ENCODE data around the gene BCL7A. TPM values are rescaled to one million over a fixed set of nuclear protein-coding genes. Genes with fewer than 3 reads are reported as not detected.
"Not testable (repeated sequence)": the region's sequence is repeated elsewhere in the genome, so short reads cannot be mapped to it uniquely, and the experiment has no call there.

BCL7A gene
- total RNA-seq, 1 experiment from 2014 or later: 14.5 TPM

GRCh38 chr12:122102331-122102730 lies 80.6 kb downstream of the BCL7A start:
- no peak for TF ChIP-seq SIN3A (IDR thresholded peaks at IDR 0.05; ENCODE audit: borderline replicate concordance, insufficient read depth, low read depth, low read length)
- no peak for TF ChIP-seq POLR2AphosphoS5 (IDR thresholded peaks at IDR 0.05; ENCODE audit: low read depth, low read length)
- no peak for TF ChIP-seq CTCF (IDR thresholded peaks at IDR 0.05)
- TF ChIP-seq REST (IDR thresholded peaks at IDR 0.05; ENCODE audit: insufficient read depth in 1 of 2, low read depth in 2 of 2, low read length in 1 of 2): no peak
- no peak for TF ChIP-seq TCF7L2 (IDR thresholded peaks at IDR 0.05; ENCODE audit: low read depth, low read length)
- CTCF ChIA-PET: no interaction called here
- Histone ChIP-seq H3K36me3 (ENCODE audit: control insufficient read depth, insufficient read depth, low read length) (no peaks in the 10 kb centered on the region), H3K4me3 (ENCODE audit: low read depth in 2 of 2, low read length in 2 of 2) (no peak overlapping the region), H3K27ac (ENCODE audit: low read length) (peak overlapping the region; percentile 77), H3K9me3 (ENCODE audit: control insufficient read depth, insufficient read depth, low read depth, low read length) (no peaks in the 10 kb centered on the region), H3K4me1 (ENCODE audit: control insufficient read depth, insufficient read depth, low read length) (peaks cover 72% of the 10 kb centered on the region), H3K27me3 (ENCODE audit: control insufficient read depth, insufficient read depth, low read length) (no peaks in the 10 kb centered on the region)
- intact Hi-C loops (cut with micrococcal nuclease; ENCODE audit: unreplicated experiment): no loop called here
- POLR2A ChIA-PET: no interaction called here
- in situ Hi-C loops (cut with HindIII; ENCODE audit: low pct_unique_long_range_greater_than_20kb, low sequenced_read_pairs): no loop called here
- BruUV-seq (replicated peaks): TSS peak; percentile 22
- no peak for DNase-seq (ENCODE audit: low read depth, low spot score)
- ATAC-seq: no peak

GRCh38 chr12:122104844-122105243 lies 83.2 kb downstream of the BCL7A start:
- in situ Hi-C loops (cut with HindIII; ENCODE audit: low pct_unique_long_range_greater_than_20kb, low sequenced_read_pairs): no loop called here
- DNase-seq (ENCODE audit: low read depth, low spot score) (no peak), ATAC-seq (no peak)
- BruUV-seq (replicated peaks): no TSS peak
- Histone ChIP-seq H3K27me3 (ENCODE audit: control insufficient read depth, insufficient read depth, low read length) (no peaks in the 10 kb centered on the region), H3K4me1 (ENCODE audit: control insufficient read depth, insufficient read depth, low read length) (peaks cover 71% of the 10 kb centered on the region), H3K36me3 (ENCODE audit: control insufficient read depth, insufficient read depth, low read length) (no peaks in the 10 kb centered on the region), H3K4me3 (ENCODE audit: low read depth in 2 of 2, low read length in 2 of 2) (no peak overlapping the region), H3K9me3 (ENCODE audit: control insufficient read depth, insufficient read depth, low read depth, low read length) (no peaks in the 10 kb centered on the region), H3K27ac (ENCODE audit: low read length) (peak overlapping the region; percentile 41)
- POLR2A ChIA-PET: no interaction called here
- intact Hi-C loops (cut with micrococcal nuclease; ENCODE audit: unreplicated experiment): no loop called here
- TF ChIP-seq POLR2AphosphoS5 (IDR thresholded peaks at IDR 0.05; ENCODE audit: low read depth, low read length) (no peak), SIN3A (IDR thresholded peaks at IDR 0.05; ENCODE audit: borderline replicate concordance, insufficient read depth, low read depth, low read length) (no peak), CTCF (IDR thresholded peaks at IDR 0.05) (no peak), TCF7L2 (IDR thresholded peaks at IDR 0.05; ENCODE audit: low read depth, low read length) (no peak), REST (IDR thresholded peaks at IDR 0.05; ENCODE audit: insufficient read depth in 1 of 2, low read depth in 2 of 2, low read length in 1 of 2) (no peak)
- CTCF ChIA-PET: interaction anchor here (0.7 kb wide), 1 partner anchor 113 kb away, joined by 4 read pairs; no protein-coding TSS in a partner anchor

GRCh38 chr12:122105496-122105895 lies 83.8 kb downstream of the BCL7A start:
- ATAC-seq; in situ Hi-C loops (cut with HindIII; ENCODE audit: low pct_unique_long_range_greater_than_20kb, low sequenced_read_pairs); H3K4me3 ChIP-seq (ENCODE audit: low read depth in 2 of 2, low read length in 2 of 2); BruUV-seq (replicated peaks); intact Hi-C loops (cut with micrococcal nuclease; ENCODE audit: unreplicated experiment); H3K9me3 ChIP-seq (ENCODE audit: control insufficient read depth, insufficient read depth, low read depth, low read length); H3K36me3 ChIP-seq (ENCODE audit: control insufficient read depth, insufficient read depth, low read length); DNase-seq (ENCODE audit: low read depth, low spot score); H3K27me3 ChIP-seq (ENCODE audit: control insufficient read depth, insufficient read depth, low read length): not testable (repeated sequence)
- POLR2A ChIA-PET: interaction anchor here (0.7 kb wide), 1 partner anchor 41 kb away, joined by 3 read pairs; no protein-coding TSS in a partner anchor
- peaks cover 68% of the 10 kb centered on the region for H3K4me1 ChIP-seq (ENCODE audit: control insufficient read depth, insufficient read depth, low read length)
- peak overlapping the region; percentile 41 for H3K27ac ChIP-seq (ENCODE audit: low read length)
- CTCF ChIA-PET: interaction anchor here (0.7 kb wide), 1 partner anchor 113 kb away, joined by 4 read pairs; no protein-coding TSS in a partner anchor

Data from Panc1 (cell line).